8988T (cell line): Measurements from ENCODE around the gene NAV2.

Experiments
- DNase-seq: peaks from one replicate; pipeline ENCODE4 v3.0.0; 2011

NAV2 gene

GRCh38 chr11:19753451-19754106 is 40.9 kb downstream of the NAV2 start:
- no peak for DNase-seq

- DNase-seq: no peak
Measured at GRCh38 chr11:19756675-19757475, 44.2 kb downstream of the NAV2 start.

- DNase-seq: no peak
Measured at GRCh38 chr11:19759389-19759788, 46.8 kb downstream of the NAV2 start.

- no peak for DNase-seq
Measured at GRCh38 chr11:19762266-19762665, 49.6 kb downstream of the NAV2 start.

- no peak for DNase-seq
Measured at GRCh38 chr11:19763330-19763729, 50.7 kb downstream of the NAV2 start.

- DNase-seq: no peak
Measured at GRCh38 chr11:19766206-19766605, 53.6 kb downstream of the NAV2 start.

GRCh38 chr11:19766810-19767209 is 54.2 kb downstream of the NAV2 start:
- DNase-seq: no peak

- DNase-seq: no peak
Measured at GRCh38 chr11:19767627-19768151, 55.1 kb downstream of the NAV2 start.

GRCh38 chr11:19768197-19768596 is 55.6 kb downstream of the NAV2 start:
- no peak for DNase-seq

GRCh38 chr11:19768815-19769214 is 56.2 kb downstream of the NAV2 start:
- DNase-seq: no peak

- DNase-seq: no peak
Measured at GRCh38 chr11:19769820-19770219, 57.2 kb downstream of the NAV2 start.

GRCh38 chr11:19770277-19770676 is 57.6 kb downstream of the NAV2 start:
- DNase-seq: no peak

- DNase-seq: no peak
Measured at GRCh38 chr11:19771463-19771862, 58.8 kb downstream of the NAV2 start.

- no peak for DNase-seq
Measured at GRCh38 chr11:19772480-19772879, 59.8 kb downstream of the NAV2 start.

GRCh38 chr11:19774329-19774728 is 61.7 kb downstream of the NAV2 start:
- no peak for DNase-seq

- no peak for DNase-seq
Measured at GRCh38 chr11:19774817-19775580, 62.4 kb downstream of the NAV2 start.

GRCh38 chr11:19775622-19776021 is 63.0 kb downstream of the NAV2 start:
- no peak for DNase-seq

- peak; percentile 60 for DNase-seq
Measured at GRCh38 chr11:19777039-19777376, 64.4 kb downstream of the NAV2 start.

GRCh38 chr11:19777377-19778102 is 64.9 kb downstream of the NAV2 start:
- peak; percentile 79 for DNase-seq

GRCh38 chr11:19779740-19780139 is 67.1 kb downstream of the NAV2 start:
- no peak for DNase-seq

- DNase-seq: no peak
Measured at GRCh38 chr11:19781351-19781750, 68.7 kb downstream of the NAV2 start.

- no peak for DNase-seq
Measured at GRCh38 chr11:19785265-19785664, 72.6 kb downstream of the NAV2 start.

GRCh38 chr11:19786644-19787043 is 74.0 kb downstream of the NAV2 start:
- DNase-seq: no peak
